ENCODE data around the gene AACS. TPM values are rescaled to one million over a fixed set of nuclear protein-coding genes. Genes with fewer than 3 reads are reported as not detected.
"Not testable (repeated sequence)": the region's sequence is repeated elsewhere in the genome, so short reads cannot be mapped to it uniquely, and the experiment has no call there.

Gene AACS, protein sequence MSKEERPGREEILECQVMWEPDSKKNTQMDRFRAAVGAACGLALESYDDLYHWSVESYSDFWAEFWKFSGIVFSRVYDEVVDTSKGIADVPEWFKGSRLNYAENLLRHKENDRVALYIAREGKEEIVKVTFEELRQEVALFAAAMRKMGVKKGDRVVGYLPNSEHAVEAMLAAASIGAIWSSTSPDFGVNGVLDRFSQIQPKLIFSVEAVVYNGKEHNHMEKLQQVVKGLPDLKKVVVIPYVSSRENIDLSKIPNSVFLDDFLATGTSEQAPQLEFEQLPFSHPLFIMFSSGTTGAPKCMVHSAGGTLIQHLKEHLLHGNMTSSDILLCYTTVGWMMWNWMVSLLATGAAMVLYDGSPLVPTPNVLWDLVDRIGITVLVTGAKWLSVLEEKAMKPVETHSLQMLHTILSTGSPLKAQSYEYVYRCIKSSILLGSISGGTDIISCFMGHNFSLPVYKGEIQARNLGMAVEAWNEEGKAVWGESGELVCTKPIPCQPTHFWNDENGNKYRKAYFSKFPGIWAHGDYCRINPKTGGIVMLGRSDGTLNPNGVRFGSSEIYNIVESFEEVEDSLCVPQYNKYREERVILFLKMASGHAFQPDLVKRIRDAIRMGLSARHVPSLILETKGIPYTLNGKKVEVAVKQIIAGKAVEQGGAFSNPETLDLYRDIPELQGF
- total RNA-seq = 29.7 TPM

DNA sequence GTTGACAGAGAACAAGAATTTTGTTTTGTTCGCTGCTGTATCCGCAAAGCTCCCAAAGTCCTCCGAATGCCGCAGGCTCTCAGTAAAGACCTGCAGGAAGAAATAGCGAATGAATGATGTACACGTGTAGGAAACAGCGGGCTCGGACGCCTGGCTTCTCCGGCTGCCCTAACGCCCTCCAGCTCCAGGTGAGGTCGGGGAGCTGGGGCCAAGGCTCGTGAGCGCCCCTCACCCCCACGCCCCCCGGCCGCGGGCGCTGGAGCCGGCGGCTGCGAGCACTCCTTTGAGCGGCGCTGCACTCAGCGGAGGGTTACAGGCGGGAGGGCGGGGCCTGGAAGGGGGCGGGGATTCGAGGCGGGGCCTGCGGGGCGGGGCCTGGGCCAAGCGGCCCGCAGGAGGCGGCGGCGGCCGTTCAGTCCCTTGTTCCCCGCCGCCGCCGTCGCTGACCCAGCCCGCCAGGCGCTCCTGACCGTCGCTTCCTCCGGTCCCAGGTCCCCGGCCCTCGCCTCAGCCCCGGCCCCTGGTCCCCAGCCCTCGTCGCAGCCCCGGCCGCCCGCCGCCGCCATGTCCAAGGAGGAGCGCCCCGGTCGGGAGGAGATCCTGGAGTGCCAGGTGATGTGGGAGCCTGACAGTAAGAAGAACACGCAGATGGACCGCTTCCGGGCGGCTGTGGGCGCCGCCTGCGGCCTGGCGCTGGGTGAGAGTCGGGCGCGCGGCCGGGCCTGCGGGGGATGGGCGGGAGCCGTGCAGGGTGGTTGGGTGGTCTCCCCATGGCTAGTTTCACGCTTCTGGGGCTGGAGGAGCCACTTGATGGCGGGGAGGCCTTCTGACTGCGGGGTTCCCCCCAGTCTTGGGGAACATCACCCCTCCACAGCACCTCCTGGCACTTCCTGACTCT lies at the start of gene AACS:
Gene AACS, plus strand, starts transcription at position 415 of the 898 bp plus-strand sequence. Its CDS starts 150 bp downstream, at position 565.
- DNase-seq = peak; percentile 42

DNA sequence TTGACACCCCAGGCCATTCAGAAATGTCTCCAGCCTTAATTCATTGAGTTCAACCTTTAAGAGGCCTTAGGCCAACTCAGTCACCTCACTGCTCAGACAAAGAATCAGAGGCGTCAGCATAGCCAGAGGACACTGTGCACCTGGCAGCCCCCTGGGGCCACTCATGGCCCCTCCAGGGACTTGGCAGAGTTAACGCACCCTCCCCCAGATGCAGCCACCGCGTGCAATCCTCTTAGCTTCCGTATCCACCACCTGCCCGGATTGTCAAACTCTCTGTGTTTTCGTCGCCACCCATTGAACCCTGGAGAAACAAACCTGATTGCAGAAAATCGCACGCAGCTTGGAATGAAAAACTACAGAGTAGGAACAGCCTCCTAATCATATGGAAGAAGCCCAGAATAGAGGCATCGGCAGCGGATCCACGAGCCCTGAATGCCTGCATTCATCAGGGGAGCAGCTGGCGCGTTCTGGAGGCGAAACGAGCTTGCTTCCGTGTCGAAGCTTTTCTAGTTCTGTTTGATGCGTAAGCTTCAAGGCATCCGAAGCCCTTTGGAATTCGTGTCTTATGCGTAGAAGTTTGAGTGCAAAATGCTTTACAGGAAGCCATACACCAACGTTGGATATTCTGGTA lies 49.4 kb upstream of the AACS start:
- DNase-seq = no peak

DNA sequence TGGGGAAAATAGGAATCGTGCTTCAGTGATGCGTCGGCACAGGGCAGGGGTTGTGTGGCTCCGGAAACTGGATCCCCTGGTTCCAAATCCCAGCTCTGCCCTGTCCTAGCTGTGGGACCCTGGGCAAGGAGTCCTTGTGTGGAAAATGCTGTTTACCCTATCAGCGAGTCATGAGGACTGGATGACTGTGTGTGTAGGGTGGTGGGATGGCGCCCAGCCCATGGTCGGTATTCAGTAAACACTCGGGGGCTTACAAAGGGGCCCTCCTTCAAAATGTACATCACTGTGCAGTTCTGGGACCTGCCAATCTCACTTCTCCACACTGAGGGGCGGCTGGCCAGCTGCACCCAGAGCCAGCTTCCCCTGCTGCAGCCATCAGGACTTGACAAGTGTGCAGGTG lies 47.4 kb upstream of the AACS start:
- DNase-seq = no peak

DNA sequence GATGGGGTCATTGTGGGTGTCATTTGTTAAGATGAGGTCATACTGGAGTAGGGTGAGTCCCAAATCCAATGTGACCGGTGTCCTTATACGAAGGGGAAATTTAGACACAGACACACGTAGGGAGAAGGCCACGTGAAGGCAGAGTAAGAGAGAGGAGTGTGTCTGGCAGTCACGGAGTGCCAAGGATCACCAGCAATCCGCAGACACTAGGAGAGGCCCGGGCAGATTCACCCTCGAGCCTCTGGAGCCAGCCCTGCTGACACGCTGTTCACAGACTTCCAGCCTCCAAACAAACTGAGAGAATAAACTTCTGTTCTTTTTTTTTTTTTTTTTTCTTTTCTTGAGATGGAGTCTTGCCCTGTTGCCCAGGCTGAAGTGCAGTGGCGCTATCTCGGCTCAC lies 46.9 kb upstream of the AACS start:
- DNase-seq = no peak

DNA sequence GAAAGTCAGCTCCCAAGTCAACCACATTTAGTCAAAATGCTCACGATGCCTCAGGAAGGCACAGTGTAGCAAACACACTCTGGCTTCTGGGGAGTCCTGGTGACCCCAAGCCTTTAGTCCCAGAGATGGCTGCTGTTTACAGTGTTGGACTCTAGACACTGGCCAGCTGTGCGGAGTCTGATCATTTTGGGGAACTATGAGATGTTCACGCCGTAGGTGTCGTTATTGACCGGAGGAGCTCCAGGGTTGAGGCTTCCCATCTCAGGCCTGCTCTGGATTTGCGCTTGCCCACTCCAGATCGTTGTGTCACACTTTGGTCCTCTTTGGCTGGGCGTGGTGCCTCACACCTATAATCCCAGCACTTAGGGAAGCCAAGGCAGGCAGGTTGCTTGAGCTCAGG lies 44.1 kb upstream of the AACS start:
- no peak for DNase-seq

DNA sequence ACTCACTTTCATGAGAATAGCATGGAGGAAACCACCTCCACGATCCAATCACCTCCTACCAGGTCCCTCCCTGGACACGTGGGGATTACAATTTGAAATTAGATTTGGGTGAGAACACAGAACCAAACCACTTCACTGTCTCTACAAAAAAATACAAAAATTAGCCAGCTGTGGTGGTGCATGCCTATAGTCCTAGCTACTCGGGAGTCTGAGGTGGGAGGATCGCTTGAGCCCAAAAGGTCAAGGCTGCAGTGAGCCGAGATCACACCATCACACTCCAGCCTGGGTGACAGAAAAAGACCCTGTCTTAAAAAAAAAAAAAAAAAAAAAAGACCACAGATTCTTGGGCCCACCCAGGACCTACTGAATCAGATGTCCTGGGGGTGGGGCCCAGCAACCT lies 43.5 kb upstream of the AACS start:
- no peak for DNase-seq

DNA sequence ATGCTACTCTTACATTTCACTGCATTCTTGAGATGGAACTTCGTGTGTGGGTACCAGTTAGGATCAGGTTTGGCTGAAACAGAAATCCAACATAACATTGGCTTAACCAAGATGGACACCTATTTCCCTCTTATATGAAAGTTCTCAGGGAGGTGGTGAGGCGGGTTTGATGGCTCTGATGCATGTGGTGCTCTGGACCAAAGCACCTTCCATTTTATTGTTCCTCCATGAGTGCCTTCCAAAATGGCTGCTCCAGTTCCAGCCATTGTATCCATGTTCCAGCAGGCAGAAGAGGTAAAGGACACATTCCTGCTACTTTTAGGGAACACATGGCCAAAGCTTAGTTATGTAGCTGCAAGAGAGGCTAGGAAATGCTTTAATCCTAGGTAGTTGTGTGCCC lies 42.2 kb upstream of the AACS start:
- no peak for DNase-seq

DNA sequence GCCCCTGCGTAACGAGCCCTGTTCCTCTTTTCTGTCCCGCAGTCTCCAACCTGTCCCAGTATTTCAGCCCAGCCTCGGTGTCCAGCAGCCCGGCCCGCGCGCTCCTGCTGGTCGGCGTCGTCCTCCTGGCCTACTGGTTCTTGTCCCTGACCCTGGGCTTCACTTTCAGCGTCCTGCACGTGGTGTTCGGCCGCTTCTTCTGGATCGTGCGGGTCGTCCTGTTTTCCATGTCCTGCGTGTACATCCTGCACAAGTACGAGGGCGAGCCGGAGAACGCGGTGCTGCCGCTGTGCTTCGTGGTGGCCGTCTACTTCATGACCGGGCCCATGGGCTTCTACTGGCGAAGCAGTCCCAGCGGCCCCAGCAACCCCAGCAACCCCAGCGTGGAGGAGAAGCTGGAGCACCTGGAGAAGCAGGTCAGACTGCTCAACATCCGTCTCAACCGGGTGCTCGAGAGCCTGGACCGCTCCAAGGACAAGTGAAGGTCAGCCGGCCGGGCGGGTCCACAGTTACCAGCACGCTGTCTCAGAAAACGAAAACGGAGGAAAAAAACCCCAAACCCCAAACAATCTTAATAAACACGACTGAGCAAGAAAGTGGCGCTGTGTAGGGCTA lies 40.2 kb upstream of the AACS start:
- DNase-seq = no peak

DNA sequence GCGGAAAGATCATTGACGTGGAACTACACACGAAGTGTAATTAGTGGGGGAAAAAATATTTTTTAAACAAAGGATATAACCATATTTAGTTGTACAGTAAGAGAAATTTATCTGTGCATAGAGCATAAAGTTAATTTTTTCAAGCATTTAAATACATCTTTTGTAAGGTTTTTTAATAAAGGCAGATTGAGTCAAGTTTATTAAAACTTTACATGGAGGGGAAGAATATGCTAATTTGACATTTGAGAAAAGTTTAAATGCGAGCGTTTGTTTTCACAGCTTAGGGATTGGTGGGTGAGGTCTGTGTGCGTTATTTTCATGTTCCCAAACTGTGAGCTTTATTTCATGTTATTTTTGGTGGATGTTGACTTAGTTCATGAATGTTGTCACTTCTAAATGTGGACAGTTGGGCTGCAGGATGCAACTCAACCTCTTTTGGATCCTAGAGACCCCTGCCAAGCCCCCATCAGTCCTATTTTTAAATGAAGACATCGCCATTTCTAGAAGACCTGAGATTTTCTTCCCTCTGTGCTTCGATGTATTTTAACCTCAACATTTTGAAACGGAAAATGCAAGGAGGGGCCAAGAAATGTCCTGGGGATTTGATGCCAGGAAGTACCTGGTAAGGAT lies 39.5 kb upstream of the AACS start:
- no peak for DNase-seq

DNA sequence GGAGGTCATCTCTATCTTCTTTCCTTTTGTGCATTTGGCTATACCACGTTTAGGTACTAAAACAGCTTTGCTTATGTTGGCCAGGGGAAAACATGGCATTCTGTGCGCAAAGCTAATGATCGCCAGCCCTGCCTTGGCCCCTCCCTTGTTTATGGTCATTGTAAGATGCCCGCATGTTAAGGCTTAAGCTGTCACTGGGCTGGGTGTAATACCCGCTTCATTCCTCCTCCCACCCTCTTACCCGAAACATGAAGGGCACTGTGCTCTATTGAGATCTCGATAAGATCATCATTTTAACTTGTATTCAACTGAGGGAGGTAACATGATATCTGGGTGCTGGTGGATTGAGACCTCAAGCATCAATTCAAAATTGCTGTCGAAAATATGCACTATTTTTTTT lies 37.1 kb upstream of the AACS start:
- no peak for DNase-seq

DNA sequence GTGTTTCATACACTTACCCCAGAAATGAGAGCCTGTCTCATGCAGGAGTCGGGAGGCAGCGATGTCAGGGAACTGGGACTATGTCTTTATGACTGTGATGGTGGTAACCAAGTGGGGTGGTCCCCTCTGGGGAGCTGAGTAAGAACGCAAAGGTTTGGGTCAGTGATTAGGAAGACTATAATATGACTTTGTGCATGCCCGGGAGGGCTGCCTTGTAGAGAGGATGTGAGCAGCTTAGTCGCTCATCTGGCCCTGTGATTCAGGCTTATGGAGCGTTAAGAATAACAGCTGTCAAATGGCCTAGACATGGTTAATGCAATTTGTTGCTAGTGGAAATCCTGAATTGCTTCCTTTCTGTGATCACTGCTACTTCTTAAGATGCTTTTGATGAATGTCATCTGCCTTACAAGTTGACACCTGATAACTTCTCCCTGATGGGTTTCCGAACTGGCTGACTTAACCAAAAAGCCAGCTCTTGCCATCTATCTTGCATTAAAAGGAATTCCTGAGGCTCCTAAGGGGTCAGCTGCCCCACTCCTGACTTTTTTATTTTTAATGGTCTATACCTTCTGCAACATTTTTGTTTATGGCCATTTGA lies 35.4 kb upstream of the AACS start:
- no peak for DNase-seq

DNA sequence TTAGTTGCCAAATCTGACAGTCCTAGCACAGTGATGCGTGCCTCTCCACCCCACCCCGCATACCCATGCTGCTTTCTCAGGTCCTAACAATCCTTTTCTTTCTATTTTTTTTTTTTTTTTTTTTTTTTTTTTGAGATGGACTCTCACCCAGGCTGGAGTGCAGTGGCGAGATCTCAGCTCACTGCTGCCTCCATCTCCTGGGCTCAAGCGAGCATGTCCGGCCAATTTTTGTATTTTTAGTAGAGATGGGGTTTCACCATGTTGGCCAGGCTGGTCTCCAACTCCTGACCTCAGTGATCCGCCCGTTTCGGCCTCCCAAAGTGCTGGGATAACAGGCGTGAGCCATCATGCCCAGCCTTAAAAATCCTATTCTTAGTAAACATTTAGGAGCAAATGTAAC lies 33.8 kb upstream of the AACS start:
- not testable (repeated sequence) for DNase-seq

DNA sequence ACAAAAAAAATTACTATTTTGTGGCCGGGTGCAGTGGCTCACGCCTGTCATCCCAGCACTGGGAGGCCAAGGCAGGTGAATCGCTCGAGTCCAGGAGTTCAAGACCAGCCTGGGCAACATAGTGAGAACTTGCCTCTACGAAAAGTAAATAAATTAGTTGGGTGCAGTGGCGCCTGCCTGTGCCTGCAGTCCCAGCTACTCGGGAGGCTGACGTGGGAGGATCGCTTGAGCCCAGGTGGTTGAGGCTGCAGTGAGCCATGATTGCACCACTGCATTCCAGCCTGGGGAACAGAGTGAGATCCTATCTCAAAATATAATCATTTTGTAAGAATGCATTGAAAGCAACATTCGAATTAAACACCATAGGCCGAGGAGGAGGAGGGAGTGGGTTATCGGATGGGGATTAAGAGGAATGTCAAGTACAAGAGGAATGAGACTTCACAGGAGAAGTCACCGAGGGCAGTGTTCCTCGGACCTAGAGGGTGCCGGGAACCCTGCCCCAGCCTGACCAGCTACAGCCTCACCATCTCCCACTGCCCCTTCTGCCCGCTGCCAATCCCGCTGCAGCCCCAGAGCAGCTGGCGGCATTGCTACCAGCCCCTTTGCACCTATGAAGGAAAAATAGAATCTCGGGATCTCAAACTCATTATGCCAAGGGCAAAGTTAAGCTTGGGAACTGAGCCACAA lies 32.6 kb upstream of the AACS start:
- DNase-seq = no peak

DNA sequence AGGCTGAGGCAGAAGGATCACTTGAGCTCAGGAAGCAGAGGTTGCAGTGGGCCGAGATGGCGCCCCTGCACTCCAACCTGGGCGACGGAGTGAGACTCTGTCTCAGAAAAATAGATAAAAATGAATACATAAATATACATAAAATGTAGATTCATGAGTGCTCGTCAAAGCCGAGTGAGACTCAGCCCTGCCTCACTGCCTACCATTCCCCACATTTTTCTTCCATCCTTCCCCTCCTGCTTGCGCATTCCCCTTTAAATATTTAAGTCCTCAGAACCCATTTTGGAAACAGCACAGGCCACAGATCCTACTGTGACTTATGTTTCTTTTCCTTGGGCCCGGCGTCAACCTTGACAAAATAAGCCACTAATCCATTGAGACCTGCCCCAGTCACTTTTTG lies 31.9 kb upstream of the AACS start:
- DNase-seq = no peak

DNA sequence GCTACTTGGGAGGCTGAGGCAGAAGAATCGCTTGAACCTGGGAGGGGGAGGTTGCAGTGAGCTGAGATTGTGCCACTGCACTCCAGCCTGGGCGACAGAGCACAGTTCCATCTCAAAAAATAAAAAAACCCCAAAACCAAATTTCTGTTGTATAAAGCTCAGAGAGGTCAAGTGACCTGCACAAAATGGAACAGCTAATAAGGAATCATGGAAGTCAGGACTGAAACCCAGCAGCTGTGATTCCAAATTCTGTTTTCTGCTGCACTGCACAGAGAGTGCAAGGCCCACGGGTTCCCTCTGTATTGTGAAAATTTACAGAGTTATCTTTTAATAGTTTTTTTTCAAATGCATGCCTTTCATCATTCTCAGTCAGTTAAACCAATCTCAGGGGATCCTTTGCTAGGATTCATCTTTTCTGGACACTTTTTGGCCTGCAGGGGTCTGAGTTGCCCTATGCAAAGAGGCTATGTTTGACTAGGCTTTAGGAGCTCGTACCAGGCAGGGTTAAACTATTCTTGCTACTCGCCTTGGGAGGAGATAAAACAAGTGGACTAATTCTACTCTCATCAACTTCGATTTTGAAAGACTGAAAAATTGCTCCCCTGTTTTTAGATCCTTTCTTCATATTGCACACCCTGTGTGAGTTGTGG lies 26.1 kb upstream of the AACS start:
- DNase-seq = no peak

DNA sequence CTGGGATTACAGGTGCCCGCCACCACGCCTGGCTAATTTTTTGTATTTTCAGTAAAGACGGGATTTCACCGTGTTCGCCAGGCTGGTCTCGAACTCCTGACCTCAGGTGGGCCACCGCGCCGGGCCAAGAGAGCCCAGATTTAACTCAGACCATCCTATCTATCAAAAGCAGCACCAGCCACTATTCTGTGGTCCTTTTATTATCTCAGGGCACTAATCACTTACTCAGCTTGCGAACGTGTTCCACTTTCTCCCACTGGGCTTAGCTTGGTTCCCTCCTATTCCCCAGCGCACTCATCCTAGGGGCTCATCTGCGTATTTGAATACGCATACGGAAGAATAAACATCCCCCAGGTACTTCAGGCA lies 16.2 kb upstream of the AACS start:
- no peak for DNase-seq

DNA sequence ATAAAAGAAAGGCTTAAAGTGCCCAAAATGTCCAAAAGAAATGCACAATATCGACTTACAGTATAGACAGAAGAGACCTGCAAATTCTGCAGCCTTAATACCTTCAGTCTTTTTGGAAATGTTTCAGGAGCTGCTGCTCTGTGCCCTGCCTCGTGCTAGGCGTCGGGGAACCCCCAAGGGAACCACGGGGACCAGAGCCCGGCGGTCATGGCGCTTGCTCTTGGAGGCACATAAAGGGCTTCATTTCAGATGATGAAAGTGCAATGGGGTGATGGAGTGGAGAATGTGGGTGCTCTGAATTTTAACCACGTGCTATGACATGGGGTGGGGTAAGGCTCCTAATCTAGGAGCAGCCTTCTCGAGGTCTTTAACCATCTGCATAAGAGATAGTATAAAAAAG lies 14.8 kb upstream of the AACS start:
- DNase-seq = no peak

DNA sequence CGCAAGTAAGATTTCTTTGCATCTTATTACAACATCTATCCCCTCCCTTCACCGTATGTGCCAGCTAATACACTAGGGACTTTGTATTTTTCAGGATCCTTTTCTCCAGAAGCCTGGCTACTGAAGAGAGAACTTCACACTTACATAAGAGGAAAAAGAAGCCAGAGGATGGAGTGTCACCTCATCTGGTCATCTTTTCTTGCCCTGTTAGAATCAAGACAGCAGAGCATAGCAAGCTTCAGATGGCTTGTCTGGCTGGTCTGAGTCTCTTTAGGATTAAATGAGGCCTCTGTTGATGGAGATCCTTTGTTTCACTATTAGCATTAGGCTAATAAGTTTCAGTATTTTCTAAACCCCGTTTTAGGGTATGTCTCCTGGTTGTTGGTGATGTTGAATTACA lies 14.4 kb upstream of the AACS start:
- no peak for DNase-seq

DNA sequence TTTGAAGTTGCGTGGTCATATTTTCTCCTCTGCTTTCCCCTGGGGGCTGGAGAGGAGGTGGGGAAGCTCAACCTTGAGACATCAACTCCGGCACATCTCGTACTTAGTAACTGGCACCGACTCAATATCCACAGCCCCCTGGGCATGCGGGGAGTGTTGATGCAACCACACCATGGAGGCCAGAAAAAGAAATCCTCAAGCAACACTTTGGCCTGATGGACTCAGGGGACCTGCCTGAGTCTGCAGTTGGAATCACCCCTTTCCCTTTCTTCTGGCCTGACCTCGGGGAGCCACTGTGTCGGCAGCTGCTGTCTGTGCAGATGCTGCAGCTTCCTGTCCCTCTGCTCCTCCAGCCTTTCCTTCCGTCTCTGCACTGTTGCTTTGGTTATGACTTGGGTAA lies 11.4 kb upstream of the AACS start:
- DNase-seq = no peak

DNA sequence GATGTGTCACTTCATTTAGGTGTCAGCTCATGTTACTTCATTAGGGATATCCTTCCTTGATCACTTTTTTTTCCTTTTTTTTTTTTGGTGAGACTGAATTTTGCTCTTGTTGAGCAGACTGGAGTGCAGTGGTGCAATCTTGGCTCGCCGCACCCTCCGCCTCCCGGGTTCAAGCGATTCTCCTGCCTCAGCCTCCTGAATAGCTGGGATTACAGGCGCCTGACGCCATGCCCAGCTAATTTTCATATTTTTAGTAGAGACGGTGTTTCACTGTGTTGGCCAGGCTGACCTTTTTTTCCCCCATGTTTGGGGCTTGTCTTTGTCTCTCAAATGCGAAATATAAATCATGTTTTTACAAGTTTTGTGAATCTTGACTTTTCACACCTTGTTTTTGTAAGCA lies 9.6 kb upstream of the AACS start:
- DNase-seq = no peak
